GM10248 (cell line): ENCODE results near the gene STX1B.
"Not testable (repeated sequence)": the region's sequence is repeated elsewhere in the genome, so short reads cannot be mapped to it uniquely, and the experiment has no call there.

Experiments
- CTCF ChIA-PET: fragments of 300-600 bp; sonication (Branson Sonifier 250); formaldehyde crosslinking; extraction: SDS; loops from one replicate; lab custom pipeline; 2021; ENCODE audit warnings: antibody characterized with exemption; lab: Yijun Ruan, JAX
- POLR2A ChIA-PET: fragments of 350-650 bp; sonication (Branson Sonifier 250); formaldehyde crosslinking; extraction: SDS; loops from one replicate; lab custom pipeline; 2020; ENCODE audit warnings: antibody characterized with exemption; lab: Yijun Ruan, JAX
- DNase-seq: peaks from one replicate; pipeline ENCODE4 v3.0.0; 2012; ENCODE audit errors: extremely low spot score
- TF ChIP-seq, protein P1 (sequence below): IDR thresholded peaks from 2 replicates; pipeline ENCODE4 v1.5.1; 2012; ENCODE audit warnings: mild to moderate bottlenecking, low read depth; ENCODE audit errors: extremely low read depth, missing control alignments, control extremely low read depth

The STX1B gene

GRCh38 chr16:31022544-31023251, 12.3 kb upstream of the STX1B start:
- CTCF ChIA-PET = interaction anchor here (1.0 to 3.0 kb wide), 5 partner anchors 23 to 120 kb away, joined by 3 to 11 read pairs (median 4); partner anchors contain the start of gene HSD3B7
- TF ChIP-seq, protein P1, sequence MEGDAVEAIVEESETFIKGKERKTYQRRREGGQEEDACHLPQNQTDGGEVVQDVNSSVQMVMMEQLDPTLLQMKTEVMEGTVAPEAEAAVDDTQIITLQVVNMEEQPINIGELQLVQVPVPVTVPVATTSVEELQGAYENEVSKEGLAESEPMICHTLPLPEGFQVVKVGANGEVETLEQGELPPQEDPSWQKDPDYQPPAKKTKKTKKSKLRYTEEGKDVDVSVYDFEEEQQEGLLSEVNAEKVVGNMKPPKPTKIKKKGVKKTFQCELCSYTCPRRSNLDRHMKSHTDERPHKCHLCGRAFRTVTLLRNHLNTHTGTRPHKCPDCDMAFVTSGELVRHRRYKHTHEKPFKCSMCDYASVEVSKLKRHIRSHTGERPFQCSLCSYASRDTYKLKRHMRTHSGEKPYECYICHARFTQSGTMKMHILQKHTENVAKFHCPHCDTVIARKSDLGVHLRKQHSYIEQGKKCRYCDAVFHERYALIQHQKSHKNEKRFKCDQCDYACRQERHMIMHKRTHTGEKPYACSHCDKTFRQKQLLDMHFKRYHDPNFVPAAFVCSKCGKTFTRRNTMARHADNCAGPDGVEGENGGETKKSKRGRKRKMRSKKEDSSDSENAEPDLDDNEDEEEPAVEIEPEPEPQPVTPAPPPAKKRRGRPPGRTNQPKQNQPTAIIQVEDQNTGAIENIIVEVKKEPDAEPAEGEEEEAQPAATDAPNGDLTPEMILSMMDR = no peak
- no peak for DNase-seq
- POLR2A ChIA-PET = interaction anchor here (0.6 kb wide), 1 partner anchor 20 kb away, joined by 3 read pairs; no protein-coding TSS in a partner anchor

GRCh38 chr16:31020536-31020935, 10.1 kb upstream of the STX1B start:
- CTCF ChIA-PET = no interaction called here
- no peak for DNase-seq
- POLR2A ChIA-PET = no interaction called here
- TF ChIP-seq, protein P1 = no peak

GRCh38 chr16:31017756-31018155, 7.3 kb upstream of the STX1B start:
- DNase-seq, CTCF ChIA-PET, POLR2A ChIA-PET: not testable (repeated sequence)

- TF ChIP-seq, protein P1 = no peak
- POLR2A ChIA-PET = interaction anchor here (0.7 kb wide), 1 partner anchor 119 kb away, joined by 4 read pairs; no protein-coding TSS in a partner anchor
- CTCF ChIA-PET = interaction anchor here (2.1 kb wide), 1 partner anchor 13 kb away, joined by 7 read pairs; no protein-coding TSS in a partner anchor
- DNase-seq = no peak
These were observed 5.6 kb upstream of the STX1B start for GRCh38 chr16:31016018-31016417.

DNA sequence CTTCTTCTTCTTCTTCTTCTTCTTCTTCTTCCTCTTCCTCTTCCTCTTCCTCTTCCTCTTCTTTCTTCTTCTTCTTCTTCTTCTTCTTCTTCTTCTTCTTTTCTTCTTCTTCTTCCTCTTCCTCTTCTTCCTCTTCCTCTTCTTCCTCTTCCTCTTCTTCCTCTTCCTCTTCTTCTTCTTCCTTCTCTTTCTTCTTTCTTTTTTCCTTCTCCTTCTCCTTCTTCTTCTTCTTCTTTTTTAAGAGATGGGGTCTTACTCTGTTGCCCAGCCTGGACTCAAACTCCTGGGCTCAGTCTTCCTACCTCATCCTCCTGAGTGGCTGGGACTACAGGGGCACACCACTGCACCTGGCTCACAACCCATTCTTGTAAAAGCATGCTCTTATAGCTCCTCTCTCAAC, 2.9 kb upstream of the STX1B start:
- DNase-seq, POLR2A ChIA-PET: not testable (repeated sequence)
- CTCF ChIA-PET = interaction anchor here (0.8 kb wide), 1 partner anchor 60 kb away, joined by 3 read pairs; the partner anchor contains the start of gene ZNF668

GRCh38 chr16:31011815-31012214, 1.4 kb upstream of the STX1B start:
- DNase-seq, POLR2A ChIA-PET: not testable (repeated sequence)
- CTCF ChIA-PET = interaction anchor here (1.6 kb wide), 1 partner anchor 27 kb away, joined by 4 read pairs; the partner anchor contains the start of gene HSD3B7

- DNase-seq = no peak
- ChIA-PET CTCF (no interaction called here), POLR2A (no interaction called here)
- TF ChIP-seq, protein P1 = peak; percentile 9
These were observed 399 bp downstream of the STX1B start for GRCh38 chr16:31009894-31010584.

DNA sequence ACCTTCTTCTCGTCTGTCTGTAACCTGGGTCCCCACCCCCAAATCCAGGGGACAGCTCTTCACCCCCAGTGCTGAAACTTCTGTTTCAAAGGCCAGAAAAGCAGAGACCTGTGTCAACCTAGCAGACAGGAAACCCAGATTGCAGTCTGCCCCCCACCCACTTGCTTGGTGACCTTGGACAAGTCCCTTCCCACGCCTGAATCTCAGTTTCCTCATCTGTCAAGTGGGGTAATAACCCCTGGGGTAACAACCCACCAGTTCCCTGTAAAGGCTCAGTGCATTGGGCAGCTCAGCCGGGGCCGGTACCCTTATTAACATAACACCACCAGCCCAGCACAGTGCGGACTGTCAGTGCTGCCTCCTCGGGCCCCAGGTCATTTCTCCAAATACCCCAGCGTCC, 1.3 kb downstream of the STX1B start:
- DNase-seq = no peak
- TF ChIP-seq, protein P1 = no peak
- ChIA-PET CTCF (interaction anchor here (1.1 kb wide), 1 partner anchor 24 kb away, joined by 3 read pairs; no protein-coding TSS in a partner anchor), POLR2A (no interaction called here)
